GM10248 (cell line): ENCODE data around the gene TCF23.
A peak's percentile ranks its signal among the peaks of the same experiment; 100 is the strongest.

Experiments
- CTCF ChIA-PET: fragments of 300-600 bp; sonication (Branson Sonifier 250); formaldehyde crosslinking; extraction: SDS; loops from one replicate; lab custom pipeline; 2021; ENCODE audit warnings: antibody characterized with exemption; lab: Yijun Ruan, JAX
- POLR2A ChIA-PET: fragments of 350-650 bp; sonication (Branson Sonifier 250); formaldehyde crosslinking; extraction: SDS; loops from one replicate; lab custom pipeline; 2020; ENCODE audit warnings: antibody characterized with exemption; lab: Yijun Ruan, JAX
- DNase-seq: peaks from one replicate; pipeline ENCODE4 v3.0.0; 2012; ENCODE audit errors: extremely low spot score
- CTCF ChIP-seq: IDR thresholded peaks from 2 replicates; pipeline ENCODE4 v1.5.1; 2012; ENCODE audit warnings: mild to moderate bottlenecking, low read depth; ENCODE audit errors: extremely low read depth, missing control alignments, control extremely low read depth

Gene TCF23

DNA sequence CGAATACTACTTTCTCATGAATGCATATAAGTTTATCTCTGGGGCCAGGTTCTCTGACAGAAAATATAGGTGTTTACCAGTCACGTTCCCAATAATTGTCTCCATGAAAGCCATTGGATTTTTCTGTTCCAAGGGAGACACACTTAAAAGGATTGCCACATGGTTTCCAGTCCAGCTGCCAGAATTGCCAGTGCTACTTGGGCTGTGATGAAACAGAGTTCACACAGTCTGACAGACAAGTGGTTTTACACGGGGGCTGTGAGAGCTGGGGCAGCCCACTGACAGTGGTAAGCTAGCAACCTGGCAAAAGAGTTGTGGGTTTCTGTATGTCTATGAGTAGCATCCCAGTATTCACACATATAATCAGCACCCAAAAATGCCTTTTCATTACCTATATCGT, 35.3 kb downstream of the TCF23 start:
- no peak for TF ChIP-seq CTCF
- CTCF ChIA-PET = interaction anchor here (1.1 to 2.1 kb wide), 5 partner anchors 9 to 119 kb away, joined by 3 to 6 read pairs (median 3); no protein-coding TSS in a partner anchor
- DNase-seq = no peak
- POLR2A ChIA-PET = no interaction called here

DNA sequence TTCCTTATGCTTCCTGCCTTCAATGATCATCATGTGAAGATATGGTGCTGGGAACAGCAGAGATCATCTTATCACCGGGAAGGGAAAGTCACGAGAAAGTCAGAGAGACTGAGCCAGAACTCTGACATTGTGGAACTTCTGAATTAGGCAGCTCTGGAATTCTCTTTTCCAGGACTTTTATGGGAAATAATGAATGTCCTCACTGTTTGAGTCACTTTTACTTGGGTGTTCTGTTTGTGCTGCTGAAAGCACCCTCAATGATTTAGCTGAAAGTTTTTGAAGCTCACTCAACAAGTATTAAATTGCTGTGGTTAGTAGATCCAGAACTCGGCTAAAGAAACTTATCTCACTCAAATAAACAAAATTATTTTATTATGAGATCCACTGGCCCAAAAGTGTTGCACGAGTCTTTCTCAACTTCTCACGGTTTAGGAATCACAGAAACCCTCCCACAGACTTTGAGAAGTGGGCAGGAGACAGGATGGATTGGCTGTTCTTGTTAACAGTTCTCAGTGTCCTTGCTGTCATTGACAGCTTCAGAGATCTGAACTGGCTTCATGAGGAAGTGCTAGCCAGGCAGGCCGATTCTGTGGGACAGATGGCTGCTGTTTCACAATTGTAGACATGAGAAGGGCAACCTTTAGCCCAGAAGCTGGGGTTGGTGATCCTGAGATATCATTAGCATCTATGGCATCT, 36.7 kb downstream of the TCF23 start:
- no peak for TF ChIP-seq CTCF
- ChIA-PET CTCF (interaction anchor here (0.7 to 2.1 kb wide), 6 partner anchors 10 to 221 kb away, joined by 3 to 6 read pairs (median 4); no protein-coding TSS in a partner anchor), POLR2A (no interaction called here)
- DNase-seq = no peak

DNA sequence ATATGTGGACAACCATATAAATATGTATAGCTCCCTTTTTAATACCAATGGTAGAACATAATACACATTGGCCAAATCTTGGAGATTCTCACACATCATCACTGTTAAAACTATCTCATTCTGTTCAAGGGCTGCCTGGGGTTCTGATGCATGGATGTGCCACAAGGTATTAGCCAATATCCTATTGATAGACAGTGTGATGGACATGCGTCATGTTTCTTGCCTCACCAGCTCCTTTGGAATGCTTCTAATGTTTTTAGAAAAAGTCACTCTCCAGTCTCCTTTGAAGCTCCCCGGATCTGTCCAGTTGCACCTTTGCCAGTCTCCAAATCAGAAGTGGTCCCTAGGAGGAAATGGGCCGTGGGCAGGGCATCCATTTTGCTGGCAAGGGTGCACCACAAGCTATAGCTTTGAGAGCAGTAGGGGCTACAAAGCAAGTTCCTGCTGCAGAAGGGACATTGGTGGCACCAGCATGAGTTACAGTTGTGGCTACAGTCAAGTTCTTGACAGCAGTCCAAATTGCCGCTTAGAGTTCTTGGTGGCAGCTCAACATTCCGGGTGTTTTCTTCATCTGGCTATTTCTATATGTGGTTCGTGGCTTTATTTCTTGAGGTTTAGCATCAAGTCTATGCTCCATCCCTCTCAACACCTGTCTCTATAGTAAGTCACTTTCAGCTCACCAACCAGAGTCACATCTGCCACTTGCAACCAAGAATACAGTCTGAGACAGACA, 38.0 kb downstream of the TCF23 start:
- POLR2A ChIA-PET = no interaction called here
- CTCF ChIA-PET = interaction anchor here (0.9 to 1.4 kb wide), 5 partner anchors 9 to 225 kb away, joined by 3 to 4 read pairs (median 3); no protein-coding TSS in a partner anchor
- DNase-seq = no peak
- TF ChIP-seq CTCF = no peak

DNA sequence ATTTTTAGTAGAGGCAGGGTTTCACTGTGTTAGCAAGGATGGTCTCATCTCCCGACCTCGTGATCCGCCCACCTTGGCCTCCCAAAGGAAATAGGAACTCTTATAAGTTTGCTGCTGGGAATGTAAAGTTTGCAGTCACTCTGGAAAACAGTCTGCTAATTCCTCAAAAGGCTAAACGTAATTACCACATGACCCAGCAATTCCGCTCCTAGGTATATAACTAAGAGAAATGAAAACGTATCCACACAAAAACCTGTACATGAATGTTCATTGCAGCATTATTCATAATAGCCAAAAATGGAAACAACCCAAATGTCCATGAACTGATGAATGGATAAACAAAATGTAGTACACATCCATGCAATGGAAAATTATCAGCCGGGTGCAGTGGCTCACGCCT, 41.2 kb downstream of the TCF23 start:
- POLR2A ChIA-PET = no interaction called here
- CTCF ChIA-PET = interaction anchor here (2.0 to 3.3 kb wide), 2 partner anchors 90 to 92 kb away, joined by 7 to 33 read pairs; no protein-coding TSS in a partner anchor
- no peak for TF ChIP-seq CTCF
- no peak for DNase-seq

DNA sequence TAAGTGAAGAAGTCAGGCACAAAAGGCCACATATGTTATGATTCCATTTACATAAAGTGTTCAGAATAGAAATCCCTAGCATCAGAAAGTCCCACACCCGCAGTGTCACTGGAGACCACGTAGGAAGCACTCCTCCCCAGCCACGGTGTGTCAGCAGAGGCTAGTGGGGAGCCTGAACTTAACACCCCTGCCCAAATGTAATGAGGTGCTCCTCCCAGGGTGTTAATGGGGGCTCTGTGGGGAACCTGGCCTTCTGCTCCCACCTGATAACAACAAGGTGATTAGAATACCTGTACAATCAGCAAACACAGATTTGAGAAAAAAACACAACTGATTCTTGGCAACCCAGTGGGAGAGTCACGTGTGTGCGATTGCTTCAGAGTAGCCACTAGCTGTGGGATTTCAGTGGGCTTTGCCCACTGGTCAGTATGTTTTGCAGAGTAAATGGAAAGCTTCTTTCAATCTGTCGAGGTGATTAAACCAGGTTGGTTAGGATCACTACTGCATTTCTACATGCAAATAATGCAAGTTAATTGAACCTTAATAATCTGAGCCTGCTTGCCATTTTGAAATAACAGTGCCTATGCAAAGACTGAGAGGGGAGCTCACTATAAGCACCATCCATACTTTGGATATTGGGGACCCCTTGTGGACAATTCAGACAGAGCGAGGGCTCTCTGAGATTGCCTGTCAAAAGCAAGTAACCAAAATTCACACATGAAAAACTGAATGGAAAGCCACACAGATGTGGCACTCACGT, 42.4 kb downstream of the TCF23 start:
- TF ChIP-seq CTCF = peak; percentile 68
- peak; percentile 70 for DNase-seq
- ChIA-PET CTCF (interaction anchor here (0.8 to 3.3 kb wide), 28 partner anchors 9 to 236 kb away, joined by 3 to 33 read pairs (median 5); partner anchors contain the start of genes ABHD1, PREB and TRIM54), POLR2A (interaction anchor here (0.6 kb wide), 1 partner anchor 127 kb away, joined by 3 read pairs; no protein-coding TSS in a partner anchor)
